Smooth muscle cell (in vitro differentiated cells): ENCODE data around the gene NFE2L2. TPM values are rescaled to one million over a fixed set of nuclear protein-coding genes. Genes with fewer than 3 reads are reported as not detected.

Experiments used
- DNase-seq: peaks from one replicate; lab custom pipeline; 2025; ENCODE audit not compliant: unreplicated experiment; lab: John Stamatoyannopoulos, UW
- H2AFZ ChIP-seq: fragments of 200-600 bp; sonication (generic); 2 replicates; pipeline ENCODE4 v1.6.0; 2016; ENCODE audit warnings: antibody characterized with exemption, low read depth, mild to moderate bottlenecking
- H3F3A ChIP-seq: fragments of 200-600 bp; sonication (generic); 2 replicates; pipeline ENCODE4 v1.6.0; 2017; ENCODE audit warnings: antibody characterized with exemption, low read depth
- H3K27ac ChIP-seq: fragments of 200-600 bp; sonication (generic); 2 replicates; pipeline ENCODE4 v1.5.1; 2016; ENCODE audit warnings: low read depth, mild to moderate bottlenecking
- H3K27me3 ChIP-seq: fragments of 200-600 bp; sonication (generic); 2 replicates; pipeline ENCODE4 v1.6.1; 2016; ENCODE audit warnings: low read depth, mild to moderate bottlenecking
- H3K36me3 ChIP-seq: fragments of 200-600 bp; sonication (generic); 2 replicates; pipeline ENCODE4 v1.5.1; 2016; ENCODE audit warnings: low read depth
- H3K4me1 ChIP-seq: fragments of 200-600 bp; sonication (generic); 2 replicates; pipeline ENCODE4 v1.5.1; 2016; ENCODE audit warnings: low read depth
- H3K4me2 ChIP-seq: fragments of 200-600 bp; sonication (generic); 2 replicates; pipeline ENCODE4 v1.6.0; 2016; ENCODE audit warnings: mild to moderate bottlenecking
- H3K4me3 ChIP-seq: fragments of 200-600 bp; sonication (generic); 2 replicates; pipeline ENCODE4 v1.5.1; 2016; ENCODE audit warnings: mild to moderate bottlenecking
- H3K79me2 ChIP-seq: fragments of 200-600 bp; sonication (generic); 2 replicates; pipeline ENCODE4 v1.6.0; 2016; ENCODE audit warnings: low read depth, mild to moderate bottlenecking
- H3K9ac ChIP-seq: fragments of 200-600 bp; sonication (generic); 2 replicates; pipeline ENCODE4 v1.6.0; 2016; ENCODE audit warnings: low read depth
- H3K9me3 ChIP-seq: fragments of 200-600 bp; sonication (generic); replicated peaks from 2 replicates; pipeline ENCODE4 v1.5.1; 2016; ENCODE audit warnings: low read depth
- H4K20me1 ChIP-seq: fragments of 200-600 bp; sonication (generic); 2 replicates; pipeline ENCODE4 v1.6.0; 2016; ENCODE audit warnings: low read depth
- WGBS: methylation state at CpG from one replicate; pipeline ENCODE4 v1.1.7; 2016; ENCODE audit warnings: low lambda C conversion rate; 5-methylcytosine and 5-hydroxymethylcytosine counted together
- polyA plus RNA-seq: library from polyadenylated mRNA; unstranded; fragments of >200 nt; fragmentation: Nextera tagmentation; extraction: Ambion mirVana; gene quantifications from 2 replicates; pipeline ENCODE4 v1.2.1, GENCODE V29; 2016
- total RNA-seq: library from RNA; depleted of rRNA; stranded (reverse); fragments of >200 nt; gene quantifications from 2 replicates; pipeline ENCODE4 v1.2.3, GENCODE V29; 2014
- TF ChIP-seq, protein P1 (sequence below): fragments of 200-600 bp; sonication (generic); IDR thresholded peaks from 2 replicates; pipeline ENCODE4 v1.5.1; 2017; ENCODE audit warnings: borderline replicate concordance, mild to moderate bottlenecking, antibody characterized with exemption; ENCODE audit not compliant: insufficient read depth, poor library complexity, severe bottlenecking

Gene NFE2L2
- total and polyA plus RNA-seq, 2 experiments from 2014 or later, result 64.4 to 118 TPM

DNA sequence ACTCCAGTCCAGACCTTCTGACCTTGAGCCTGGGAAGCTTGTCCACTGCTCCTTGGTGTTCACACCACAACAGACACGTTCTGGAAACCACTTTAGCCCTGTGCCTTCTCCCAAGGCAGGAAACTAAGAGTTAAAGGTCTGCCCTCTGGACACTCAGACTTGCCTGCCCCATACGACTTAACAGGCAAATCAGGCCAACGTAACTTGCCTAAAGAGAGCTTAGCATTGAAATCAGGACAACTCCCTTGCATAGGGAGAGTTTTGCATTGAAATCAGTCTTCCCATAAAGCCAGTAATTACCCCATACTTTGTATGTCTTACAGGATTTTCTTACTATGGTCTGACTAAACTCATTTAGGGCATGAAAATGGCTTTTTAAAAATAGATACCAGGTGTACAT lies 18.5 kb downstream of the NFE2L2 start:
- peaks cover 46% of the 10 kb centered on the region for H3F3A ChIP-seq
- H3K36me3 ChIP-seq, result no peaks in the 10 kb centered on the region
- H3K4me3 ChIP-seq, result no peak overlapping the region
- no peaks in the 10 kb centered on the region for H3K9me3 ChIP-seq
- H3K4me1 ChIP-seq, result peaks cover 33% of the 10 kb centered on the region
- H2AFZ ChIP-seq, result no peak overlapping the region
- H3K27me3 ChIP-seq, result no peaks in the 10 kb centered on the region
- H3K79me2 ChIP-seq, result peaks cover 88% of the 10 kb centered on the region
- peak overlapping the region; percentile 90 for H3K9ac ChIP-seq
- peak overlapping the region; percentile 69 for H3K4me2 ChIP-seq
- TF ChIP-seq, protein P1, sequence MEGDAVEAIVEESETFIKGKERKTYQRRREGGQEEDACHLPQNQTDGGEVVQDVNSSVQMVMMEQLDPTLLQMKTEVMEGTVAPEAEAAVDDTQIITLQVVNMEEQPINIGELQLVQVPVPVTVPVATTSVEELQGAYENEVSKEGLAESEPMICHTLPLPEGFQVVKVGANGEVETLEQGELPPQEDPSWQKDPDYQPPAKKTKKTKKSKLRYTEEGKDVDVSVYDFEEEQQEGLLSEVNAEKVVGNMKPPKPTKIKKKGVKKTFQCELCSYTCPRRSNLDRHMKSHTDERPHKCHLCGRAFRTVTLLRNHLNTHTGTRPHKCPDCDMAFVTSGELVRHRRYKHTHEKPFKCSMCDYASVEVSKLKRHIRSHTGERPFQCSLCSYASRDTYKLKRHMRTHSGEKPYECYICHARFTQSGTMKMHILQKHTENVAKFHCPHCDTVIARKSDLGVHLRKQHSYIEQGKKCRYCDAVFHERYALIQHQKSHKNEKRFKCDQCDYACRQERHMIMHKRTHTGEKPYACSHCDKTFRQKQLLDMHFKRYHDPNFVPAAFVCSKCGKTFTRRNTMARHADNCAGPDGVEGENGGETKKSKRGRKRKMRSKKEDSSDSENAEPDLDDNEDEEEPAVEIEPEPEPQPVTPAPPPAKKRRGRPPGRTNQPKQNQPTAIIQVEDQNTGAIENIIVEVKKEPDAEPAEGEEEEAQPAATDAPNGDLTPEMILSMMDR, result no peak
- peak overlapping the region; percentile 98 for H3K27ac ChIP-seq
- H4K20me1 ChIP-seq, result peaks cover 70% of the 10 kb centered on the region
- 5% methylated on average over 3 of the region's 3 CpGs for WGBS
- DNase-seq, result no peak

DNA sequence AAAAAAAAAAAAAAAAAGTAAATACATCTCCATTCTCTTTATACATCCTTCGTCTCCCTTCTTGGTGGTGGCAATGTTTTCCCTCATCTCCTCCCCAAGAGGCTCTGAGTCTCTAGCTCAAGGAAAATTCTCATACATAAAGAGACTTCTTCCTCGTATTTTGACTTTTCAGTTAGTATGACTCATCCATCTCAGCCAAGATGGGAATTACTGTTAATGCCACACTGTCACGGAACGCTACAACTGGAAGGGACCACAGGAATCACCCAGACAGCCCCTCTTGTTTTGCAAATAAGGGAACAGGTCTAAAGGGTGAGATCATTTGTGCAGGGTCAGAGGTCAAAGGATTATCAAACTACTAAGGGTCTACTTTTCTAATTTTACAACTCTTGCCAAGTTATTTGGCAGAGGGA lies 19.5 kb downstream of the NFE2L2 start:
- Histone ChIP-seq H3K9ac (peak overlapping the region; percentile 90), H3K27me3 (no peaks in the 10 kb centered on the region), H3K36me3 (no peaks in the 10 kb centered on the region), H3K27ac (peak overlapping the region; percentile 98), H2AFZ (no peak overlapping the region), H3K4me3 (no peak overlapping the region), H3K79me2 (peaks cover 88% of the 10 kb centered on the region), H3F3A (peaks cover 56% of the 10 kb centered on the region), H3K4me1 (peaks cover 40% of the 10 kb centered on the region), H4K20me1 (peaks cover 69% of the 10 kb centered on the region), H3K4me2 (peak overlapping the region; percentile 72), H3K9me3 (no peaks in the 10 kb centered on the region)
- TF ChIP-seq, protein P1, result no peak
- DNase-seq, result no peak
- WGBS, result 1% methylated on average over 4 of the region's 4 CpGs

DNA sequence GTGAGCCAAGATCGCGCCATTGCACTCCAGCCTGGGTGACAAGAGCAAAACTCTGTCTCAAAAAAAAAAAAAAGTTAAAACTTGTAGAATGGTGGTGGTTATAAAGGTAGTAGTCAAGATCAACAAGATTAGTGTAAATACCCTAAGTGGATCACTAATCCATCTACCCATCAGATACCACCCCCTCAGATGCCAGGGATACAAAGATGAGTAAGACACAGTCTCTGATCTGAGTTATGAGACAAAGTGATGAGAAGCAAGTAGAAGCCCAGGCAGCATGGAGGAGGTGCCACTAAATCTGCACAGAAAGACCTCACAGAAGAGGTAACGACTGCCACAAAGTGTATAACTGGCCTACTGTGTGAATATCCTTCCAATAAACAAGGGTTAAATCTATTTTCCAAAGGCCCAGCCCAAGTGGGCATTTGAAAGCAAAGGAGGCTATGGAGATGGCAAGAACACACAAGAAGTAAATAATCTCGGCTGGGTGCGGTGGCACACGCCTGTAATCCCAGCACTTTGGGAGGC lies 20.2 kb downstream of the NFE2L2 start:
- H3K4me2 ChIP-seq, result peak overlapping the region; percentile 72
- H3K9ac ChIP-seq, result peak overlapping the region; percentile 90
- H3K9me3 ChIP-seq, result no peaks in the 10 kb centered on the region
- H2AFZ ChIP-seq, result no peak overlapping the region
- peaks cover 88% of the 10 kb centered on the region for H3K79me2 ChIP-seq
- H3F3A ChIP-seq, result peaks cover 62% of the 10 kb centered on the region
- 90% methylated on average over 6 of the region's 6 CpGs for WGBS
- no peaks in the 10 kb centered on the region for H3K36me3 ChIP-seq
- DNase-seq, result no peak
- H3K4me3 ChIP-seq, result no peak overlapping the region
- H3K4me1 ChIP-seq, result peaks cover 40% of the 10 kb centered on the region
- H4K20me1 ChIP-seq, result peaks cover 69% of the 10 kb centered on the region
- no peaks in the 10 kb centered on the region for H3K27me3 ChIP-seq
- TF ChIP-seq, protein P1, result no peak
- peak overlapping the region; percentile 98 for H3K27ac ChIP-seq

DNA sequence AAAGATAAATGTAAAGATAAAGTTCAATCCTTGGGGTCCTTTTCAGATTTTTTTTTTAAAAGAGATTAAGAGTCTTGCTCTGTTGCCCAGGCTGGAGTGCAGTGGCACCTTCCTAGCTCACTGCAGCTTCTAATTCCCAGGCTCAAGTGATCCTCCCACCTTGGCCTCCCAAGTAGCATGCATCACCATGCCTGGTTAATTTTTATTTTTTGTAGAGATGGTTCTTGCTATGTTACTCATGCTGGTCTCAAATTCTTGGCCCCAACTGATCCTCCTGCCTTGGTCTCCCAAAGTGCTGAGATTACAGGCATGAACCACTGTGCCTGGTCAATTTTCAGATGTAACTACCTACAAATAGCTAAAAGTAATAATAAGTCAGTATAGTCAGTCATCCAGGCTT lies 21.1 kb downstream of the NFE2L2 start:
- TF ChIP-seq, protein P1, result no peak
- H3K27me3 ChIP-seq, result no peaks in the 10 kb centered on the region
- no peak overlapping the region for H3K4me3 ChIP-seq
- peaks cover 63% of the 10 kb centered on the region for H3F3A ChIP-seq
- H3K9ac ChIP-seq, result peak overlapping the region; percentile 90
- peak overlapping the region; percentile 98 for H3K27ac ChIP-seq
- no peak for DNase-seq
- H3K9me3 ChIP-seq, result no peaks in the 10 kb centered on the region
- H3K4me1 ChIP-seq, result peaks cover 40% of the 10 kb centered on the region
- H2AFZ ChIP-seq, result no peak overlapping the region
- H4K20me1 ChIP-seq, result peaks cover 69% of the 10 kb centered on the region
- peaks cover 88% of the 10 kb centered on the region for H3K79me2 ChIP-seq
- H3K4me2 ChIP-seq, result peak overlapping the region; percentile 79
- H3K36me3 ChIP-seq, result no peaks in the 10 kb centered on the region
